ENCODE data around the gene RAD18. TPM values are rescaled to one million over a fixed set of nuclear protein-coding genes. Genes with fewer than 3 reads are reported as not detected.

RAD18 gene
- total RNA-seq, 1 experiment from 2014 or later = 46.6 TPM

DNA sequence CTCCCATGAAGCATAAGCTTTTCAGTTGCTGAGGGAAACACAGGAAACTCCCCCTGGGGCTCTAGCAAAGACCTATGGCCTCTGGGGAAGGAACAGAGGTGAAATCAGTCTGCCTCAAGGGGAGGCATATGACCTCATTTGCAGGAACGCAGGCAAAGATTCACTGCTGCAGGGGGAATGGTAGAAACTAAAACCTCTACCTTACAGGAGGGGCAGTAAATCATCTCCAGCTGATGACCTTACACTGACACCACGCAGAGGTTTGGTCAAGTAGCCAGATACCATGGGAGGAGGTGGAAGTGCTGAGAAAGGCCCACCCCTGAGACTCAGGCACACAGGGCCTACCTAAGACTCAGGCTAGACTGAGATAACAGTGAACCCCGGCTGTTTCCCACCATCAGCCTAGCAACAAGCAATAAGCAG lies 81.1 kb downstream of the RAD18 start:
- TF ChIP-seq EZH2phosphoT487 (IDR thresholded peaks at IDR 0.05; ENCODE audit: borderline replicate concordance, low read length) (no peak), EZH2 (IDR thresholded peaks at IDR 0.05; ENCODE audit: low read length, unreplicated experiment) (no peak)
- TF ChIP-seq, protein P1, sequence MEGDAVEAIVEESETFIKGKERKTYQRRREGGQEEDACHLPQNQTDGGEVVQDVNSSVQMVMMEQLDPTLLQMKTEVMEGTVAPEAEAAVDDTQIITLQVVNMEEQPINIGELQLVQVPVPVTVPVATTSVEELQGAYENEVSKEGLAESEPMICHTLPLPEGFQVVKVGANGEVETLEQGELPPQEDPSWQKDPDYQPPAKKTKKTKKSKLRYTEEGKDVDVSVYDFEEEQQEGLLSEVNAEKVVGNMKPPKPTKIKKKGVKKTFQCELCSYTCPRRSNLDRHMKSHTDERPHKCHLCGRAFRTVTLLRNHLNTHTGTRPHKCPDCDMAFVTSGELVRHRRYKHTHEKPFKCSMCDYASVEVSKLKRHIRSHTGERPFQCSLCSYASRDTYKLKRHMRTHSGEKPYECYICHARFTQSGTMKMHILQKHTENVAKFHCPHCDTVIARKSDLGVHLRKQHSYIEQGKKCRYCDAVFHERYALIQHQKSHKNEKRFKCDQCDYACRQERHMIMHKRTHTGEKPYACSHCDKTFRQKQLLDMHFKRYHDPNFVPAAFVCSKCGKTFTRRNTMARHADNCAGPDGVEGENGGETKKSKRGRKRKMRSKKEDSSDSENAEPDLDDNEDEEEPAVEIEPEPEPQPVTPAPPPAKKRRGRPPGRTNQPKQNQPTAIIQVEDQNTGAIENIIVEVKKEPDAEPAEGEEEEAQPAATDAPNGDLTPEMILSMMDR (conservative IDR thresholded peaks at IDR 0.05; ENCODE audit: low read depth, low read length) = no peak
- Histone ChIP-seq H4K20me1 (ENCODE audit: low read length) (no peaks in the 10 kb centered on the region), H3K27ac (ENCODE audit: low read length) (no peak overlapping the region), H3K79me2 (ENCODE audit: low read length) (no peaks in the 10 kb centered on the region), H3K9me2 (replicated peaks; ENCODE audit: low read length) (no peaks in the 10 kb centered on the region), H3K9ac (ENCODE audit: low read length) (no peak overlapping the region), H3K4me1 (ENCODE audit: insufficient read depth, low read length) (peaks cover 15% of the 10 kb centered on the region), H2AFZ (ENCODE audit: low read length) (no peak overlapping the region), H3K9me3 (ENCODE audit: low read length) (no peaks in the 10 kb centered on the region), H3K36me3 (ENCODE audit: low read depth, low read length) (peaks cover 43% of the 10 kb centered on the region), H3K4me2 (ENCODE audit: low read length) (no peak overlapping the region), H3F3A (ENCODE audit: low read length, unreplicated experiment) (no peaks in the 10 kb centered on the region), H3K4me3 (ENCODE audit: low read length) (no peak overlapping the region), H3K27me3 (ENCODE audit: low read length) (no peaks in the 10 kb centered on the region)
- ATAC-seq = no peak
- POLR2A ChIA-PET (ENCODE audit: unreplicated experiment) = no interaction called here
- intact Hi-C loops (cut with micrococcal nuclease) = no loop called here
- no peak for DNase-seq
- CTCF ChIA-PET = no interaction called here
- no TSS peak for BruUV-seq (replicated peaks)

DNA sequence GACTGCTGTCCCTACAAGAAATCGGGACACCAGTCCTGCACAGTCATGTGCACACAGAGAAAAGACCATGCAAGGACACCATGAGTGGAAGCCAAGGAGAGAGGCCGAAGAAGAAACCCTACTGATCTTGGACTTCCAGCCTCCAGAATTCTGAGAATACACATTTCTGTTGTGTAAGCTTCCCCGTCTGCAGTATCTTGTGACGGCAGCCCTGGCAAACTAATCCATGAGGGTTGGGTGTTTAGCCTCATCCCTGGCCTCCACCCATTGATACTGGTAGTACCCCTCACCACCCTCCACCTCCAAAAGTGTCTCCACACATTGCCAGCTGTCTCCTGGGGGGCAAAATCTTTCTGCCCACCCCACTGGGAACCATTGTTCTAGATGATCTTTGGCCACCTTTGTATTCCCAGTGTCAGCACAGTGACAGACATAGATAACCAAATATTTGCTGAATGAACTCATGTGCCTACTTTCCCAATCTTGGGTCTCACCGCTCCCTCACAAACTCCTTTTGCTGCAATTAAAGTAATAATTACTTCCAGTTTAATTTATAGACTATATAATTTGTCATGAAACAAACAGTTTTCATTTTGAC lies 83.8 kb downstream of the RAD18 start:
- Histone ChIP-seq H3K27ac (ENCODE audit: low read length) (no peak overlapping the region), H3K9ac (ENCODE audit: low read length) (no peak overlapping the region), H3K36me3 (ENCODE audit: low read depth, low read length) (peaks cover 41% of the 10 kb centered on the region), H3K9me2 (replicated peaks; ENCODE audit: low read length) (no peaks in the 10 kb centered on the region), H2AFZ (ENCODE audit: low read length) (no peak overlapping the region), H3F3A (ENCODE audit: low read length, unreplicated experiment) (no peaks in the 10 kb centered on the region), H3K9me3 (ENCODE audit: low read length) (no peaks in the 10 kb centered on the region), H3K27me3 (ENCODE audit: low read length) (no peaks in the 10 kb centered on the region), H3K4me2 (ENCODE audit: low read length) (no peak overlapping the region), H3K4me1 (ENCODE audit: insufficient read depth, low read length) (peaks cover 6% of the 10 kb centered on the region), H3K4me3 (ENCODE audit: low read length) (no peak overlapping the region), H3K79me2 (ENCODE audit: low read length) (no peaks in the 10 kb centered on the region), H4K20me1 (ENCODE audit: low read length) (no peaks in the 10 kb centered on the region)
- ATAC-seq (no peak), DNase-seq (no peak)
- BruUV-seq (replicated peaks) = no TSS peak
- TF ChIP-seq EZH2phosphoT487 (IDR thresholded peaks at IDR 0.05; ENCODE audit: borderline replicate concordance, low read length) (no peak), EZH2 (IDR thresholded peaks at IDR 0.05; ENCODE audit: low read length, unreplicated experiment) (no peak)
- TF ChIP-seq, protein P1 (conservative IDR thresholded peaks at IDR 0.05; ENCODE audit: low read depth, low read length) = no peak
- ChIA-PET CTCF (no interaction called here), POLR2A (ENCODE audit: unreplicated experiment) (no interaction called here)
- intact Hi-C loops (cut with micrococcal nuclease) = no loop called here

DNA sequence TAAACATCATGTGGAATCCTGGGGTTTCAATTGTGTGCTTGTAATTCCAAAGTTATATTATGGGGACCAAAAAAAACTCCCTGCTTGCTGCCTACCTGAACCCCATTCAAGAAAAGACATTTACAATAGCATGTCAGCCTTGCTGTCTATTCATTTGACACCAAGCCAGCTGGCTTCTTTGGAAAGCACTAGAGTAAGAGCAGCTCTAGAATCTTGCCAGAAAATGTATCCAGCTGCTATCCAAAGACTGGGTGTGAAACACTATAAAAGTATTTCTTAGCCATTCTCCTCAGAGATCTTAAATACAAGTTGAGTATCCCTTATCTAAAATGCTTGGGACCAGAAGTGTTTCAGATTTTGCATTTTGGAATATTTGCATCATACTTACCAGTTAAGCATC lies 87.4 kb downstream of the RAD18 start:
- ChIA-PET POLR2A (ENCODE audit: unreplicated experiment) (no interaction called here), CTCF (no interaction called here)
- no peaks in the 10 kb centered on the region for H3K79me2 ChIP-seq (ENCODE audit: low read length)
- H3K4me3 ChIP-seq (ENCODE audit: low read length) = no peak overlapping the region
- H2AFZ ChIP-seq (ENCODE audit: low read length) = no peak overlapping the region
- DNase-seq = no peak
- peaks cover 31% of the 10 kb centered on the region for H3K36me3 ChIP-seq (ENCODE audit: low read depth, low read length)
- intact Hi-C loops (cut with micrococcal nuclease) = no loop called here
- no peaks in the 10 kb centered on the region for H4K20me1 ChIP-seq (ENCODE audit: low read length)
- no peaks in the 10 kb centered on the region for H3K9me3 ChIP-seq (ENCODE audit: low read length)
- BruUV-seq (replicated peaks) = no TSS peak
- no peaks in the 10 kb centered on the region for H3K9me2 ChIP-seq (replicated peaks; ENCODE audit: low read length)
- H3F3A ChIP-seq (ENCODE audit: low read length, unreplicated experiment) = no peaks in the 10 kb centered on the region
- no peak for ATAC-seq
- TF ChIP-seq, protein P1 (conservative IDR thresholded peaks at IDR 0.05; ENCODE audit: low read depth, low read length) = no peak
- TF ChIP-seq EZH2phosphoT487 (IDR thresholded peaks at IDR 0.05; ENCODE audit: borderline replicate concordance, low read length) (no peak), EZH2 (IDR thresholded peaks at IDR 0.05; ENCODE audit: low read length, unreplicated experiment) (no peak)
- no peak overlapping the region for H3K4me2 ChIP-seq (ENCODE audit: low read length)
- H3K9ac ChIP-seq (ENCODE audit: low read length) = no peak overlapping the region
- no peaks in the 10 kb centered on the region for H3K27me3 ChIP-seq (ENCODE audit: low read length)
- peaks cover 31% of the 10 kb centered on the region for H3K4me1 ChIP-seq (ENCODE audit: insufficient read depth, low read length)
- H3K27ac ChIP-seq (ENCODE audit: low read length) = no peak overlapping the region

Measured in PC-3 (cell line).